ENCODE results near the gene ECT2. TPM values are rescaled to one million over a fixed set of nuclear protein-coding genes. Genes with fewer than 3 reads are reported as not detected.
A peak's percentile ranks its signal among the peaks of the same experiment; 100 is the strongest.

Gene ECT2
- total and polyA plus RNA-seq, 8 donors, result 1.2 to 28.1 (median 9.2) TPM

- H3K27me3 ChIP-seq, result no peaks in the 10 kb centered on the region
- TF ChIP-seq POLR2AphosphoS5 (IDR thresholded peaks at IDR 0.05) (no peak), EP300 (IDR thresholded peaks at IDR 0.05) (no peak), POLR2A (IDR thresholded peaks at IDR 0.05) (no peak), CTCF (IDR thresholded peaks at IDR 0.05) (no peak)
- no peak overlapping the region for H3K4me3 ChIP-seq
- intact Hi-C loops (cut with DNase I; ENCODE audit: low total_unique reads), result no loop called here
- H3K36me3 ChIP-seq, result no peaks in the 10 kb centered on the region
- no peak overlapping the region for H3K27ac ChIP-seq
- H3K4me1 ChIP-seq, result no peaks in the 10 kb centered on the region
- DNase-seq, result no peak
- H3K9me3 ChIP-seq, result peaks cover 0 to 6% (median 2%) of the 10 kb centered on the region in 4 donors
- WGBS, 5 donors, result 74 to 90% (median 79%) methylated on average over 1 of the region's 1 CpG
These were observed 24.1 kb upstream of the ECT2 start for GRCh38 chr3:172726380-172726779.

- TF ChIP-seq EP300 (IDR thresholded peaks at IDR 0.05) (no peak), POLR2AphosphoS5 (IDR thresholded peaks at IDR 0.05) (no peak), CTCF (IDR thresholded peaks at IDR 0.05) (no peak), POLR2A (IDR thresholded peaks at IDR 0.05) (no peak)
- DNase-seq, result no peak
- Histone ChIP-seq H3K27ac (no peak overlapping the region), H3K9me3 (no peaks in the 10 kb centered on the region), H3K27me3 (no peaks in the 10 kb centered on the region), H3K36me3 (no peaks in the 10 kb centered on the region), H3K4me1 (no peaks in the 10 kb centered on the region), H3K4me3 (no peak overlapping the region)
- intact Hi-C loops (cut with DNase I; ENCODE audit: low total_unique reads), result no loop called here
- 83 to 91% (median 89%) methylated on average over 2 of the region's 2 CpGs for WGBS, 5 donors
These were observed 15.5 kb upstream of the ECT2 start for GRCh38 chr3:172735014-172735413.

GRCh38 chr3:172739462-172739861 is 11.1 kb upstream of the ECT2 start:
- H3K27ac ChIP-seq, result no peak overlapping the region
- no peak overlapping the region for H3K4me3 ChIP-seq
- no peaks in the 10 kb centered on the region for H3K9me3 ChIP-seq
- H3K4me1 ChIP-seq, result no peaks in the 10 kb centered on the region
- TF ChIP-seq EP300 (IDR thresholded peaks at IDR 0.05) (no peak), POLR2AphosphoS5 (IDR thresholded peaks at IDR 0.05) (no peak)
- H3K27me3 ChIP-seq, result no peaks in the 10 kb centered on the region
- WGBS, 5 donors, result 22 to 44% (median 36%) methylated on average over 1 of the region's 1 CpG
- no peaks in the 10 kb centered on the region for H3K36me3 ChIP-seq
- intact Hi-C loops (cut with DNase I; ENCODE audit: low total_unique reads), result no loop called here
- DNase-seq, result no peak

GRCh38 chr3:172746475-172746874 is 4.1 kb upstream of the ECT2 start:
- Histone ChIP-seq H3K27me3 (no peaks in the 10 kb centered on the region), H3K4me1 (peaks cover 5 to 30% (median 14%) of the 10 kb centered on the region in 4 donors), H3K36me3 (no peaks in the 10 kb centered on the region), H3K27ac (no peak overlapping the region), H3K9me3 (no peaks in the 10 kb centered on the region), H3K4me3 (no peak overlapping the region)
- WGBS, 5 donors, result 64 to 77% (median 69%) methylated on average over 2 of the region's 2 CpGs
- no peak for TF ChIP-seq CTCF (IDR thresholded peaks at IDR 0.05)
- no peak for DNase-seq
- intact Hi-C loops (cut with DNase I; ENCODE audit: low total_unique reads), result no loop called here

- peaks cover 10 to 44% (median 18%) of the 10 kb centered on the region in 4 donors for H3K4me1 ChIP-seq
- intact Hi-C loops (cut with DNase I; ENCODE audit: low total_unique reads), result no loop called here
- TF ChIP-seq CTCF (IDR thresholded peaks at IDR 0.05), result no peak
- TF ChIP-seq POLR2AphosphoS5 (IDR thresholded peaks at IDR 0.05), result peak in 1 of 3 donors; percentile 62
These were observed 1.1 kb upstream of the ECT2 start for GRCh38 chr3:172749230-172749965.

More at GRCh38 chr3:172749230-172749965, 1.1 kb upstream of the ECT2 start:
- Histone ChIP-seq H3K4me3 (peak overlapping the region; percentile 70 to 93 (median 82)), H3K27ac (peak overlapping the region in 4 of 5 donors; percentile 82 to 89 (median 84)), H3K36me3 (no peaks in the 10 kb centered on the region), H3K27me3 (no peaks in the 10 kb centered on the region), H3K9me3 (no peaks in the 10 kb centered on the region)
- 14 to 38% (median 16%) methylated on average over 8 of the region's 8 CpGs for WGBS, 5 donors
- DNase-seq, result peak; percentile 39 to 80
